Measurements from ENCODE around the gene ECE2.

The ECE2 gene

DNA sequence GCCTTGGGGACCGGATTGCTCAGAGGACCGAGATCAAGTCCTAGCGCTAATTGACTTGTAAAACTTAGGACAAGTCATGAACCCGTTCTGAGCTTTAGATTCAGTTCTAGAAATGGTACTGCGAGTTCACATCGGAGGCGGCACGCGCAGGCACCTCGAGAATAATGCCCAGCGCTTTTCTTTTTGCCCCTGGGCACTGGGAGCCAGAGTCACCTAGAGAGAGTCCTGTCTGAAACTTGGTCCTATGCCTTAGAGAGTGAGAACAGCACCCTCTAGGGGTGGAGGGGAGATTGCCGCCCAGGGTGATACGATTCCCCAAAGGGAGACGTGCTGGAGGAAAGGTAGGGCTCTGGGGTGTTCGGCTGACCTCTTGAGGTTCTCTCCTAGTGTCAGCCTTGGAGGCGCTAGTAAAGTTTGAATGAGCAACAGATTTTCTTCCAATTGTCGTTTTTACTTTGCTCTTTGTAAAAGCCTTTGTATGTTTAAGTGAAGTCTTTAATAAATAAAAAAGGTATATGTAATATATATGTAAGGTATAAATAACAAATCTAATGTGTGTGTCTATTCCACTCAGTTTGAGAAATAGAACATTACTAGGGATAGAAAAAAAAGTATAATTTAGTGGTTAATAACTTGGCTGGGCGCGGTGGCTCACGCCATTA lies 25.5 kb upstream of the ECE2 start:
- peak; percentile 84 for DNase-seq (ENCODE audit: extremely low read depth, low read depth)
- peak overlapping the region; percentile 99 for H3K4me3 ChIP-seq (replicated peaks; ENCODE audit: low read depth, low read length)
- TF ChIP-seq, protein P1, sequence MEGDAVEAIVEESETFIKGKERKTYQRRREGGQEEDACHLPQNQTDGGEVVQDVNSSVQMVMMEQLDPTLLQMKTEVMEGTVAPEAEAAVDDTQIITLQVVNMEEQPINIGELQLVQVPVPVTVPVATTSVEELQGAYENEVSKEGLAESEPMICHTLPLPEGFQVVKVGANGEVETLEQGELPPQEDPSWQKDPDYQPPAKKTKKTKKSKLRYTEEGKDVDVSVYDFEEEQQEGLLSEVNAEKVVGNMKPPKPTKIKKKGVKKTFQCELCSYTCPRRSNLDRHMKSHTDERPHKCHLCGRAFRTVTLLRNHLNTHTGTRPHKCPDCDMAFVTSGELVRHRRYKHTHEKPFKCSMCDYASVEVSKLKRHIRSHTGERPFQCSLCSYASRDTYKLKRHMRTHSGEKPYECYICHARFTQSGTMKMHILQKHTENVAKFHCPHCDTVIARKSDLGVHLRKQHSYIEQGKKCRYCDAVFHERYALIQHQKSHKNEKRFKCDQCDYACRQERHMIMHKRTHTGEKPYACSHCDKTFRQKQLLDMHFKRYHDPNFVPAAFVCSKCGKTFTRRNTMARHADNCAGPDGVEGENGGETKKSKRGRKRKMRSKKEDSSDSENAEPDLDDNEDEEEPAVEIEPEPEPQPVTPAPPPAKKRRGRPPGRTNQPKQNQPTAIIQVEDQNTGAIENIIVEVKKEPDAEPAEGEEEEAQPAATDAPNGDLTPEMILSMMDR (IDR thresholded peaks at IDR 0.05; ENCODE audit: low read depth, low read length, missing control alignments), result peak; percentile 97

DNA sequence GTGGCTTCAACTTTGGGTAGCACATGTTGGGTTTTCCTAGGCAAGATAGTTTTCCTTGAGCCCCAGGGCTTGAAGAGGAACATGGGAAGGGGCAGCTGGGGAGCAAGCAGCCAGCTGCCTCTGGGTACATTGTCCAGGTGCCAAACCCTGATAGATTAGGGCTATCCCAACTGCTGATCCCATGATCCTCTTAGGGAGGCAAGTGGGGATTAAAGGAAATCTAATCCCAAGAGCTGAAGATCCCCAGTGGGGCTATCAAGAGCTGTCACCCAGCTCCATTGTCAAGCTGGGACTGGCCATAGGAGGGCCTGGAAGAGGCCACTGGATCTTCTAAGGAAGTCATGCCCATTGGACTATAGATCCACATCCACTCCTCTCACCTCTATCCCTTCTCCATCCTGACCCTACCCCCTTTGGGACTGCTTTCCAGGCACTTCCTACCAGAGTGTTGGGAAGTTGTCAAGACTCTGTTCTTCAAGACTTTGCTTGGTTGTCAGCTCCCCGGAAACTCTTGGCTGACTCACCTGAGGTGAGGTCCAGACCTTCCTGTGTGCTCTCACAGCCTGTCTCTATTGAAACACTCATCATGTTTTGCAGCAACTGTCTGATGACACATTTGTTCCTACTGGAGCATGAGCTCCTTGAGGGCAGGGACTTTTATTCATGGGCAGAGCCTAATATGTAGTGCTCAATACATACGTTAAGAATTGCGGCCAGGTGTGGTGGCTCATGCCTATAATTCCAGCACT lies 20.4 kb upstream of the ECE2 start:
- no peak for DNase-seq (ENCODE audit: extremely low read depth, low read depth)
- TF ChIP-seq, protein P1 (IDR thresholded peaks at IDR 0.05; ENCODE audit: low read depth, low read length, missing control alignments), result no peak
- H3K4me3 ChIP-seq (replicated peaks; ENCODE audit: low read depth, low read length), result no peak overlapping the region

DNA sequence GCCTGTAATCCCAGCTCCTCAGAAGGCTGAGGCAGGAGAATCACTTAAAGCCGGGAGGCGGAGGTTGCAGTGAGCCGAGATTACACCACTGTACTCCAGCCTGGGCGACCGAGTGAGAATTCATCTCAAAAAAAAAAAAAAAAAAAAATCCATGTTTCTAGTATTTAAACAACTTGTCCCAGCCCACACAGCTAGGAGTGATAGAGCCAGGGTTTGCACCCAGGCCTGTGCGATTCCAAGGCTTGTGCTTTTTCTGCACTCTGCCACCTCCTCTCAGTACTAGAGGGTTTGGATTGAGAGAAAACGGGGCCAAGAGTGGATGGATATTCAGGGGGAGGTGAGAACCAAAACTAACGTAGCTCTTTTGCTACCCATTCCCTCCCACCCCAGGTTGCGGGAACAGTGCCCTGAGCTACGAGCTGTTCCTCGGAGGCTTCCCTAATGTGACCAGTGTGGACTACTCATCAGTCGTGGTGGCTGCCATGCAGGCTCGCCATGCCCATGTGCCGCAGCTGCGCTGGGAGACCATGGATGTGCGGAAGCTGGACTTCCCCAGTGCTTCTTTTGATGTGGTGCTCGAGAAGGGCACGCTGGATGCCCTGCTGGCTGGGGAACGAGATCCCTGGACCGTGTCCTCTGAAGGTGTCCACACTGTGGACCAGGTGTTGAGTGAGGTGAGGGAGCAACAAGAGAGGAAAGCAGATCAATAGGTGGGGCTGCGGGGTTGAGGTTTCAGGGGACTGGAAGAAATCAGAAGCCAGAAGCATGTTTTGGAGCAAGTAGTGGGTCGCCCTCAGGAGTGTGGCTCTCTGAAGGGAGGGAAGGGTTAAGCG lies 18.5 kb upstream of the ECE2 start:
- no peak for DNase-seq (ENCODE audit: extremely low read depth, low read depth)
- TF ChIP-seq, protein P1 (IDR thresholded peaks at IDR 0.05; ENCODE audit: low read depth, low read length, missing control alignments), result no peak
- no peak overlapping the region for H3K4me3 ChIP-seq (replicated peaks; ENCODE audit: low read depth, low read length)

DNA sequence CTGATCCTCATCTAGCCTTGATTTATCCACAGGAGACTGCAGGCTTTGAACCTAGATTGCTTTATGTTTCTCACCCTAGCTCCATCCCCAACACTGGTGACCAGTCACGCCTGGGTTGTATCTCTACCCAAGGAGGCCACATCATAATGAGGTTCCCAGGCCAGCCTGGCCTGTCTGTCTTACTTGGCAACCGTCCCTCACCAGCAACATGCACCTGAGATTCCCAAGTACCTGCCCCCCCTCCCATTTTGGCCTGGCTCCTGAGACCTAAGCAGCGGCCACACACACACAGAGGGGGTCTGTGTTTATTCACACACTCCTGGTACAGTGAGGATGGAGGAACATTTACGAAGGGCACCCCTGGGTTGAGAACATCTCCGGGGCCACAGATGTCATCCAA lies 16.9 kb upstream of the ECE2 start:
- no peak for DNase-seq (ENCODE audit: extremely low read depth, low read depth)
- TF ChIP-seq, protein P1 (IDR thresholded peaks at IDR 0.05; ENCODE audit: low read depth, low read length, missing control alignments), result no peak
- no peak overlapping the region for H3K4me3 ChIP-seq (replicated peaks; ENCODE audit: low read depth, low read length)

DNA sequence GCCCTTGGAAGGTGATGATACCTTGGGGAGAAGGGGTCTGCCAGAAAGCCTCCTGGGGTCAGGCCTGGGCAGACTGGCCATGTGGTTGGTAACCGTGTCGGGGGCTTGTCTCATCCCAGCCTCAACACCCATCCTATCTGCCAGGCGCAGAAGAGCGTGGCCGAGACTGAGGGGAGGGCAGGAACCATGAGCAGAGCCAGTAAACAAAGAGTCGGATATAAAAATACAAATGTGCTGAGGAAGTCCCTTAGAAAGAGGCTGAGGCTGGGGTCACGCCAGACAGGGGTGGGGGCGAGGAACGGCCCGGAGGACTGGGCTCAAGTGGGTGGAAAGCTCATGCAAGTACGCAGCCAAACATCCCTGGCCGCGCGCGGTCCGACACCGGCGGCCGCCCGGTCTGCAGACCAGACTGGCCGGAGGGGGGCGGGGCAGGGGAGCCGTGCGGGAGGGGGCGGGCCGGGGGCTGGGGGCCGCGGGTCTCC lies 16.4 kb upstream of the ECE2 start:
- H3K4me3 ChIP-seq (replicated peaks; ENCODE audit: low read depth, low read length), result no peak overlapping the region
- TF ChIP-seq, protein P1 (IDR thresholded peaks at IDR 0.05; ENCODE audit: low read depth, low read length, missing control alignments), result no peak
- no peak for DNase-seq (ENCODE audit: extremely low read depth, low read depth)

DNA sequence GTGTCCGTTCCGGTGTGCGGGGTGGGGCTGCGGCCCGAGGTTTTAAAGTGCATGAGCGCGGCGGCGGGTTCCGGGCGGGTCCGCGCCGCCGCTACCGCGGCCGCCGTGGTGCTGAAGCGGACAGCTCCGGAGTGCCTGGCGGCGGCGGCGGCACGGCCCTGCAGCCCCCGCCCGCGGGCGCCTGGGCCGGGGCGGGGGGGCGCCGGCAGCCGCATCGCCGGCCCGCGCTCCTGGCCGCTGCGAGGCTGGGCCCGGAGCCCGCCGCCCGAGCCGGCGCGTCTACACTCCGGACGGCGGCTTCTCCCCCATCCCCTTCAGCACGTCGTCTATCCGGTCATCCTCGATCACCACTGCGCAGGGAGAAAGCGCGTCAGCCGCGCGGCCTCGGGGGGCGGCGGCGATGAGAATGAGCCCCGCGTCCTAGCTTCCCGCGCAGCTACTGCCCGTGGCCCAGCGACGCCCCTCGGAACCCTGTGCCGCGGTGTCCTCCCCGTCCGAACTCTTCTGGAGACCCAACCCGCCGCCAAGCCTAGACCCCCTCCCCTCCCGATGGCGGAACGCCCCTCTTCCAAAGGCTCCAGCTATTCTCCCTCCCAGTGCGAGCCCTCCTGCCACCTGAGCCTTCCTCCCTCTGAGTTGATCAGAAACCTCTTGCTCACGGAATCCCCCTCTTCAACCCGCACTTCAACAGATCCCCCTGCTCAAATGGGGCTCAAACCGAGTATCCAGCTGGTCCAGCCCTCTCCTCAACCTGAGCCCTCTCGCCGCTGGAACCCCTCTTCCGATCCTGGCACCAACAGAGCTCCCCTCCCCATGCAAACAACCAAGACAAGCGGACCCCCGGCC lies 15.7 kb upstream of the ECE2 start:
- TF ChIP-seq, protein P1 (IDR thresholded peaks at IDR 0.05; ENCODE audit: low read depth, low read length, missing control alignments), result no peak
- H3K4me3 ChIP-seq (replicated peaks; ENCODE audit: low read depth, low read length), result peak overlapping the region; percentile 32
- DNase-seq (ENCODE audit: extremely low read depth, low read depth), result no peak

All from HFF-Myc (cell line).